ENCODE data around the gene GPR158.
"Not testable (repeated sequence)": the region's sequence is repeated elsewhere in the genome, so short reads cannot be mapped to it uniquely, and the experiment has no call there.

The GPR158 gene

GRCh38 chr10:25317596-25318211, 142.9 kb downstream of the GPR158 start:
- DNase-seq, result not testable (repeated sequence)

- DNase-seq, result no peak
These were observed 152.5 kb downstream of the GPR158 start for GRCh38 chr10:25327273-25327672.

GRCh38 chr10:25328361-25328760, 153.6 kb downstream of the GPR158 start:
- DNase-seq, result no peak

- DNase-seq, result not testable (repeated sequence)
These were observed 154.8 kb downstream of the GPR158 start for GRCh38 chr10:25329587-25329986.

GRCh38 chr10:25334445-25334844, 159.6 kb downstream of the GPR158 start:
- no peak for DNase-seq

GRCh38 chr10:25336330-25336729, 161.5 kb downstream of the GPR158 start:
- no peak for DNase-seq

- DNase-seq, result no peak
These were observed 163.5 kb downstream of the GPR158 start for GRCh38 chr10:25338271-25338670.

- DNase-seq, result no peak
These were observed 165.2 kb downstream of the GPR158 start for GRCh38 chr10:25339966-25340365.

- no peak for DNase-seq
These were observed 174.7 kb downstream of the GPR158 start for GRCh38 chr10:25349520-25349919.

GRCh38 chr10:25356609-25357008, 181.8 kb downstream of the GPR158 start:
- DNase-seq, result no peak

- DNase-seq, result no peak
These were observed 182.5 kb downstream of the GPR158 start for GRCh38 chr10:25357269-25357668.

- no peak for DNase-seq
These were observed 207.4 kb downstream of the GPR158 start for GRCh38 chr10:25382029-25382810.

- not testable (repeated sequence) for DNase-seq
These were observed 208.1 kb downstream of the GPR158 start for GRCh38 chr10:25382901-25383300.

GRCh38 chr10:25383686-25384085, 208.9 kb downstream of the GPR158 start:
- DNase-seq, result no peak

- no peak for DNase-seq
These were observed 209.8 kb downstream of the GPR158 start for GRCh38 chr10:25384618-25385017.

GRCh38 chr10:25388188-25388861, 213.5 kb downstream of the GPR158 start:
- no peak for DNase-seq

GRCh38 chr10:25388862-25389206, 214.0 kb downstream of the GPR158 start:
- no peak for DNase-seq

- no peak for DNase-seq
These were observed 215.9 kb downstream of the GPR158 start for GRCh38 chr10:25390733-25391132.

GRCh38 chr10:25392132-25392531, 217.3 kb downstream of the GPR158 start:
- DNase-seq, result no peak

- DNase-seq, result no peak
These were observed 218.8 kb downstream of the GPR158 start for GRCh38 chr10:25393621-25394020.

GRCh38 chr10:25398680-25399079, 223.9 kb downstream of the GPR158 start:
- DNase-seq, result no peak

- no peak for DNase-seq
These were observed 231.1 kb downstream of the GPR158 start for GRCh38 chr10:25405871-25406270.

GRCh38 chr10:25417611-25418010, 242.8 kb downstream of the GPR158 start:
- no peak for DNase-seq

GRCh38 chr10:25425776-25426175, 251.0 kb downstream of the GPR158 start:
- no peak for DNase-seq
